GM21619 (cell line): ENCODE data around the gene ACACA.
"Not testable (repeated sequence)": the region's sequence is repeated elsewhere in the genome, so short reads cannot be mapped to it uniquely, and the experiment has no call there.

Source experiments
- ATAC-seq: cut with Tn5 transposase; IDR thresholded peaks from one replicate; pipeline ENCODE4 v1.9.1; 2021; ENCODE audit not compliant: unreplicated experiment

ACACA gene

GRCh38 chr17:37188157-37188556 lies 218.5 kb downstream of the ACACA start:
- ATAC-seq = no peak

GRCh38 chr17:37187262-37187661 lies 219.4 kb downstream of the ACACA start:
- no peak for ATAC-seq

DNA sequence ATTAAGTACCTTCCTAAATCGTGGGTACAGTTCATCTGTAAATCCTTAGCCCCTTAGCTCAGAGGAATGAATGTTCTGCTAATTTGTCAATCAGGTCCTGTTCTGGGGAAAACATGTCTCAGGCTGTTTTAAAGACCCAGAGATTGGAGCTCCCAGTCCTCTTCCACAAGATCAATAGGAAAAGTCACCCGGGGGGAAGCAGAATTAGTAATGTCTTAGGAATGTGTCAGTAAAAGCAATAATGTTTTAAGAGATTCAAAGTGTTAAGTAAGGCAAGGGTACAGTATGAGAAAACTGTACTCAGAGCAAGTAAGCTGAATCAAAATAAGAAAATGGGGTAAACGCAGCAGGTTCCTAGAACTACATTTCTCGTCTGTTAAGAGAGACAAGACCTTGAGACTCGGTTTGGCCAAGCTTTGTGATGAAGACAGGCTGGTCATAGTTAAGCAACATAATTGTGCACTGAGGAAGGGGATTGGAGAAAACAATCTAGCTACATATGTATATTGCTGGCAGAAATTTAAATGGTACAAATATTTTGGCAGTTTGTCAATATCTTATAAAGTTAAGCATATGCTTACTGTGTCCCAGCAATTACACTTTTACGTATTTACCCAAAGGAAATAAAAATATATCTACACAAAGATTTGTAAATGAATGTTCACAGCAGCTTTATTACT lies 223.7 kb downstream of the ACACA start:
- ATAC-seq = no peak

GRCh38 chr17:37180376-37180775 lies 226.3 kb downstream of the ACACA start:
- no peak for ATAC-seq

DNA sequence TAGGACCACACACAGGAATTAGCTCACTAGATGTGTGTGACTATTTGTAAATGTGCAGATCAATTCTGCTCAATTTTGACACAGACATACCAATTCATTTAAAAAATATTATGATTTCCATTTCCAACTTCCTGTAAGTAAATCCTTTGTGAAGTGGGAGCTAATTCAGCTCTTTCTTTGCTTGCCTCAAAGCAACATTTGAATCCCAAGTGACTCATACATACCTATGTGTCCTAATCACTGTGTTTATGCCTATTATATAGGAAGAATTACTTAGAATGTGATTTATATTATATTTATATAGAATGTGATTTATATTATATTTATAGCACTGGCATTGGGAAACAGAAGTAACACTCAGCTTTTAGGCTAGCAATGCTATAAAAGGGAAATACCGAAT lies 226.7 kb downstream of the ACACA start:
- ATAC-seq = no peak

DNA sequence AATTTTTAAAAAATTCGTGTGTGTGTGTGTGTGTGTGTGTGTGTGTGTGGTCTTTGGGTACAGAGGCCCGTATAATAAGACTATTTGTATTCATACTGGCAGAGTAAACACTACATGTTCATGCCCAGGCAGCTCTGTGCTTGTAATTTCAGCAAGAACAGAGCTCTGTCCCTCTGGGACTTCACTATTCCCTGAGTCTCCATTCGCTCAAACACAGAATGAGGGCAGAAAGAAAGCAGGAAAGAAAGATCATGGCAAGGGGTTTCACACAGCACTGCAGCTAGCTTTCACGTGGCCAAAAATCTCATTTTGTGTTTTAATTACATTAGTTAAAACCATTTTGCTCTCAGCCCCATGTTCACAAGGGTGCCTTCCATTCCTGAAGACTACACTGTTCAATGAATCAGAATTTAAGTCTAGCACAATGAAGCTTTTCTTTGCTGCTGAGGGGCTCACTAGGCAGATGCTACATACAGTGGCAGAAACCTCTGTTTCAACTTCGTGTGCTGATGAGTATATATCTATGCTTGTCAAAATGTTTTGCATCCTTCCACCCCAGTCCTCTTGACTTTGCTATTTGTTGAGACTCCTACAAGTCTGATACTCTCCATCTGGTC lies 229.3 kb downstream of the ACACA start:
- ATAC-seq = no peak

GRCh38 chr17:37176723-37177122 lies 229.9 kb downstream of the ACACA start:
- no peak for ATAC-seq

DNA sequence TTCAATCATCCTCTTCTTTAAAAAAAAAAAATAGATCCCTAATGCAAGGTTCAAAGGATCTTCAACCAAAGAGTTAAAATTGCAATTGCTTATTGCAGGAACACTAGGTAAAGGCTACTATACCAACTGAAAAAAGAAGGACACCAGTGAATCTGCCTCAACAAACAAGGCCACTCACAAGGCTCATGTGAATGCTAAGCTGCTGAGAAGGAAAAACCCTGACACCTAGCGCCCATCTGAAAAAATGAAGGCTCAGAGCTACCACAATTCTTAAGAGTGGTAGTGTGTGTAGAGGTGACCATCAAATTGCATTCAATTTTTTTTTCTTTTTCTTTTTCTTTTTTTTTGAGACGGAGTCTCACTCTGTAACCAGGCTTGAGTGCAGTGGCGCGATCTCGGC lies 232.4 kb downstream of the ACACA start:
- no peak for ATAC-seq

GRCh38 chr17:37170881-37171425 lies 235.7 kb downstream of the ACACA start:
- ATAC-seq = no peak

GRCh38 chr17:37168731-37169353 lies 237.8 kb downstream of the ACACA start:
- ATAC-seq = no peak

DNA sequence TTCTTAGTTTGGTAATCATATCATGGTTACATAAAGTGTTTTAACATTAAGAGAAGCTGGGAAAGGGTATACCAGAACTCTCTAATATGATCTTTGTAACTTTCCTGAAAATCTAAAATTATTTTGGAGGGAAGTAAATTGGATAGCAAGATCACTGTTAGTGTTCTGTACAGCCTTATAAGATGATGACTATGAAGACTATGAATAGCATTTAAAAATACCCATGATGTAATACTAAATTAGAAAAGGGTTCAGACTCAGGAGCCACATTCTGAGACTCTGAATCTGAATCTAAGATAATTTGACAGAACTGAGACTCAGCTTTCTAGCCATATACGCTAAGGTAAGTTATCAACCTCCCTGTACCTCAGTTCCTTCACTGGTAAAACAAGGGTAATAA lies 238.9 kb downstream of the ACACA start:
- no peak for ATAC-seq

- no peak for ATAC-seq
These were observed 242.6 kb downstream of the ACACA start for GRCh38 chr17:37164057-37164456.

GRCh38 chr17:37162800-37163199 lies 243.8 kb downstream of the ACACA start:
- ATAC-seq = no peak

DNA sequence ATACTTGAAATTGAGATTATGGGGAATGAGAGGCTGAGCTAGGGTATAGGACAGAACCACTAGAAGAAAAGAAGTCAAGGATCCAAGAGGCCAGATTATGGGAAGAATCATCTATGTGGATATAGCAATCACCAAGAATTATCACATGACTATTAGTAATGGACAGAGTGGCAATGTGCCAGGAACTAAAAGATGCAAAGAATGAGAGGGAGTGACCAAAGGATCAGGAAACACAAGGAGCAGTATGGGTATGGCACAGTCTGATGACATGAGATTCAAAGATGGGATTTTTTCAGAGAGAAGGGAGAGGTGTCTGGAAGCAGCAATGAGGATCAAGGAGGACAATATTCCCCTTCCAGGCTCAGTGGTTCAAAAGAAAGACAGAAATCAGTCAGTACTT lies 245.7 kb downstream of the ACACA start:
- ATAC-seq = no peak

GRCh38 chr17:37158290-37158689 lies 248.3 kb downstream of the ACACA start:
- no peak for ATAC-seq

- no peak for ATAC-seq
These were observed 258.5 kb downstream of the ACACA start for GRCh38 chr17:37148156-37148555.

DNA sequence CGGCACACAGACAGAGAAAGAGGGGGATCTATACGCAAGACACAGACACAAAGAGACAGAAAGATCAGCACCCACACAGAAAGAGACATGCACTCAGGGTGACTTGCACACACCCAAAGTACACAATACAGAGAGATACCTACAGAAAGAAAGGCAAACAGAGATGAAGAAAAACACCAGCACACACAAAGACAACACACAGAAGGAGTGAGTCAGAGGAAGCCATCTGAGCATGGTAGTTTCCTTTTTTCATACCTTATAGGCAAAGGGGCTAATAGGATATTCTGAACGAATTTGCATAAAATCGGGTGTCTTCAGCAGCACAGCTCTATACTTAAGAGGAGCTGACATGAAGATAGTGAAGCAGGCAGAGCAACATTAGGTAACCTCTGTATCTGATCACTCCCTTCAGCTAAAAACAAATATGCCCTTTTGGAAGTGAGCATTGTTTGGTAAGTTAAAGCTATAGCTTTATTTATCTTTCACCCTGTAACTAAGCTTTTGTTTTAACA lies 259.3 kb downstream of the ACACA start:
- ATAC-seq = peak; percentile 92

GRCh38 chr17:37146086-37147064 lies 260.3 kb downstream of the ACACA start:
- ATAC-seq = no peak

GRCh38 chr17:37144075-37144701 lies 262.4 kb downstream of the ACACA start:
- no peak for ATAC-seq

DNA sequence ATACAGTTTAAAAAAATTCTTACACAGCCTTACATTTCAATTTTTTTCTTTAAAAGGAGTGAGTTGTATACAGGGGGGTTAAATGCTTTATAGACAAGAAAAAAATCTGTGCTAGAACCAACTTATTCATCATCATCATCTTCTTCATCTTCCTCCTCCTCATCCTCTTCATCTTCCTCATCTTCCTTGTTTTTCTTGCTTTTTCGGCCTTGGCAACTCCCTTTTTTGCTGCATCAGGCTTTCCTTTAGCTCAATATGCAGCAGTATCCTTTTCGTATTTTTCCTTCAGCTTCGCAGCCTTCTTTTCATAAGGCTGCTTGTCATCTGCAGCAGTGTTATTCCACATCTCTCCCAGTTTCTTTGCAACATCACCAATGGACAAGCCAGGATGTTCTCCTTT lies 263.1 kb downstream of the ACACA start:
- not testable (repeated sequence) for ATAC-seq
